ENCODE data around the gene PLOD3. TPM values are rescaled to one million over a fixed set of nuclear protein-coding genes. Genes with fewer than 3 reads are reported as not detected.

Gene PLOD3
- total and polyA plus RNA-seq, 2 of the 8 experiments (the other 6 are each of a cell fraction or from before 2014, with no cell fraction given), result 28.4 to 47.2 TPM

DNA sequence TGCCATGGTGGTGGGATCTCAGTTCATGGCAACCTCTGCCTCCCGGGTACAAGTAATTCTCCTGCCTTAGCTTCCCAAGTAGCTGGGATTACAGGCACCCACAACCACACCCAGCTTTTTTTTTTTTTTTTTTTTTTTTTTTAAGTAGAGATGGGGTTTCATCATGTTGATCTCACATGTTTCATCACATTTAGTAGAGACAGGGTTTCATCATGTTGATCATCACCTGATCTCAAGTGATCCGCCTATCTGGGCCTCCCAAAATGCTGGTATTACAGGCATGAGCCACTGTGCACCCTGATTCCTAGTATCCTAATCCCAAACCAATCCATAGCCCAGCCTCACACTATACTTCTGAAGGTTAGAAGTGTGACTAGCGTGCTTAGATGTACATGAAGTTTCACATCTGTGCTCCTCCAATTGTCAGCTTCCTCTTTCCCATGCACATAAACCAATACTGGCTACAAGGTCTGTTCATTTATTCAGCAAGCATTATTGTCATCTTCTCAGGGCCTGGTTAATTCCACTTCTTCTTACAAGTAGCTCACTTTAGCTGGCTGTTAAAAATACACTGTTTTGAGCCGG is 30.4 kb downstream of the PLOD3 start:
- H3K27ac ChIP-seq (ENCODE audit: low read depth, low read length), result no peak overlapping the region
- FAIRE-seq (no peak), DNase-seq (ENCODE audit: low read depth in 1 of 2, low spot score in 2 of 2) (no peak)
- POLR2A ChIA-PET (ENCODE audit: partially characterized antibody), result interaction anchor here (0.6 to 1.1 kb wide), 2 partner anchors 20 kb away, joined by 3 to 5 read pairs; no protein-coding TSS in a partner anchor
- H3K23ac ChIP-seq (ENCODE audit: insufficient read length), result no peak overlapping the region
- CTCF ChIA-PET (ENCODE audit: partially characterized antibody), result interaction anchor here (0.6 to 1.7 kb wide), 7 partner anchors 8 to 96 kb away, joined by 3 to 6 read pairs (median 4); no protein-coding TSS in a partner anchor
- no peak overlapping the region for H3K56ac ChIP-seq (replicated peaks; ENCODE audit: insufficient read length, low read depth, low read length)
- no peak overlapping the region for H2BK20ac ChIP-seq (ENCODE audit: low read length)
- no peak for TF ChIP-seq CEBPB (IDR thresholded peaks at IDR 0.05; ENCODE audit: low read depth, low read length)
- no peaks in the 10 kb centered on the region for H3K79me1 ChIP-seq (ENCODE audit: low read depth, low read length)
- H2BK12ac ChIP-seq (ENCODE audit: low read depth, low read length), result no peak overlapping the region
- no peaks in the 10 kb centered on the region for H3K9me3 ChIP-seq (ENCODE audit: insufficient read depth in 2 of 2, low read depth in 1 of 2, low read length in 1 of 2)
- H3K4me2 ChIP-seq (ENCODE audit: insufficient read depth in 1 of 2, low read depth in 2 of 2, low read length in 2 of 2), result no peak overlapping the region
- no peak overlapping the region for H2AFZ ChIP-seq (ENCODE audit: low read length)
- 0 out of 7 replicates have a peak, but pooled peaks cover 0 to 2% (median 0%) of the 10 kb centered on the region in 4 experiments for H3K27me3 ChIP-seq (replicated peaks in 1 of 4; ENCODE audit: control insufficient read depth in 3 of 4, extremely low read depth in 1 of 4, insufficient read depth in 3 of 4, low read length in 3 of 4)
- no peak overlapping the region for H2BK5ac ChIP-seq (ENCODE audit: low read depth, low read length)
- H4K91ac ChIP-seq (replicated peaks; ENCODE audit: insufficient read length, low read length), result no peak overlapping the region
- H4K20me1 ChIP-seq (replicated peaks in 1 of 2; ENCODE audit: control insufficient read depth in 1 of 2, insufficient read depth in 2 of 2, low read length in 2 of 2), result no peaks in the 10 kb centered on the region
- no peaks in the 10 kb centered on the region for H3K79me2 ChIP-seq (ENCODE audit: control insufficient read depth in 1 of 2, insufficient read depth in 2 of 2, low read length in 2 of 2)
- H2BK15ac ChIP-seq (ENCODE audit: low read length), result no peak overlapping the region
- H3K4me3 ChIP-seq (ENCODE audit: extremely low read depth in 1 of 4, insufficient read depth in 2 of 4, low read depth in 3 of 4, low read length in 4 of 4), result no peak overlapping the region
- H4K5ac ChIP-seq (ENCODE audit: insufficient read length, low read depth, low read length), result no peak overlapping the region
- H4K8ac ChIP-seq (ENCODE audit: extremely low read depth, insufficient read depth, low read length), result no peak overlapping the region
- WGBS, 2 experiments (ENCODE audit: extremely low coverage in 1 of 2, insufficient coverage in 1 of 2, insufficient read length in 1 of 2, insufficient replicate concordance in 2 of 2, low coverage in 1 of 2, low lambda C conversion rate in 2 of 2, missing lambda C conversion rate in 1 of 2), result 88% methylated on average over 4 of the region's 4 CpGs; no CpG with 5 or more reads in 1 of the 2 experiments
- no peaks in the 10 kb centered on the region for H3K23me2 ChIP-seq (ENCODE audit: low read depth, low read length)
- H3K9ac ChIP-seq (replicated peaks in 1 of 4; ENCODE audit: extremely low read depth in 1 of 4, low read depth in 3 of 4, low read length in 3 of 4), result no peak overlapping the region
- no peak overlapping the region for H2BK120ac ChIP-seq (replicated peaks; ENCODE audit: low read depth, low read length)
- H3K14ac ChIP-seq (ENCODE audit: insufficient read length), result no peak overlapping the region
- H3K4ac ChIP-seq (replicated peaks; ENCODE audit: insufficient read length, low read depth, low read length), result no peak overlapping the region
- no peak overlapping the region for H3K18ac ChIP-seq (ENCODE audit: extremely low read depth, low read length)
- no peak overlapping the region for H2AK5ac ChIP-seq (ENCODE audit: low read depth, low read length)
- H3K36me3 ChIP-seq (ENCODE audit: control insufficient read depth in 2 of 4, insufficient read depth in 4 of 4, low read length in 3 of 4), result no peaks in the 10 kb centered on the region
- H3K4me1 ChIP-seq (replicated peaks in 1 of 4; ENCODE audit: control insufficient read depth in 3 of 4, insufficient read depth in 4 of 4, low read length in 3 of 4), result peaks cover 0 to 2% (median under 1%) of the 10 kb centered on the region in 4 experiments; a peak in 3 of 7 replicates
